Measurements from ENCODE around the gene RBM20.

Gene RBM20

DNA sequence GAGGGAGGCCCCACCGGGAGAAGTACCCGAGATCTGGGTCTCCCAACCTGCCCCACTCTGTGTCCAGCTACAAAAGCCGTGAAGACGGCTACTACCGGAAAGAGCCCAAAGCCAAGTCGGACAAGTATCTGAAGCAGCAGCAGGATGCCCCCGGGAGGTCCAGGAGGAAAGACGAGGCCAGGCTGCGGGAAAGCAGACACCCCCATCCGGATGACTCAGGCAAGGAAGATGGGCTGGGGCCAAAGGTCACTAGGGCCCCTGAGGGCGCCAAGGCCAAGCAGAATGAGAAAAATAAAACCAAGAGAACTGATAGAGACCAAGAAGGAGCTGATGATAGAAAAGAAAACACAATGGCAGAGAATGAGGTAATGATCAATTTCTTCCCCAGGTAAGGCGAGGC is 168.4 kb downstream of the RBM20 start:
- no peak for DNase-seq (ENCODE audit: low spot score)
- TF ChIP-seq, protein P1, sequence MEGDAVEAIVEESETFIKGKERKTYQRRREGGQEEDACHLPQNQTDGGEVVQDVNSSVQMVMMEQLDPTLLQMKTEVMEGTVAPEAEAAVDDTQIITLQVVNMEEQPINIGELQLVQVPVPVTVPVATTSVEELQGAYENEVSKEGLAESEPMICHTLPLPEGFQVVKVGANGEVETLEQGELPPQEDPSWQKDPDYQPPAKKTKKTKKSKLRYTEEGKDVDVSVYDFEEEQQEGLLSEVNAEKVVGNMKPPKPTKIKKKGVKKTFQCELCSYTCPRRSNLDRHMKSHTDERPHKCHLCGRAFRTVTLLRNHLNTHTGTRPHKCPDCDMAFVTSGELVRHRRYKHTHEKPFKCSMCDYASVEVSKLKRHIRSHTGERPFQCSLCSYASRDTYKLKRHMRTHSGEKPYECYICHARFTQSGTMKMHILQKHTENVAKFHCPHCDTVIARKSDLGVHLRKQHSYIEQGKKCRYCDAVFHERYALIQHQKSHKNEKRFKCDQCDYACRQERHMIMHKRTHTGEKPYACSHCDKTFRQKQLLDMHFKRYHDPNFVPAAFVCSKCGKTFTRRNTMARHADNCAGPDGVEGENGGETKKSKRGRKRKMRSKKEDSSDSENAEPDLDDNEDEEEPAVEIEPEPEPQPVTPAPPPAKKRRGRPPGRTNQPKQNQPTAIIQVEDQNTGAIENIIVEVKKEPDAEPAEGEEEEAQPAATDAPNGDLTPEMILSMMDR (IDR thresholded peaks at IDR 0.05): no peak
- no peak overlapping the region for H3K27ac ChIP-seq
- H3K4me3 ChIP-seq: no peak overlapping the region

DNA sequence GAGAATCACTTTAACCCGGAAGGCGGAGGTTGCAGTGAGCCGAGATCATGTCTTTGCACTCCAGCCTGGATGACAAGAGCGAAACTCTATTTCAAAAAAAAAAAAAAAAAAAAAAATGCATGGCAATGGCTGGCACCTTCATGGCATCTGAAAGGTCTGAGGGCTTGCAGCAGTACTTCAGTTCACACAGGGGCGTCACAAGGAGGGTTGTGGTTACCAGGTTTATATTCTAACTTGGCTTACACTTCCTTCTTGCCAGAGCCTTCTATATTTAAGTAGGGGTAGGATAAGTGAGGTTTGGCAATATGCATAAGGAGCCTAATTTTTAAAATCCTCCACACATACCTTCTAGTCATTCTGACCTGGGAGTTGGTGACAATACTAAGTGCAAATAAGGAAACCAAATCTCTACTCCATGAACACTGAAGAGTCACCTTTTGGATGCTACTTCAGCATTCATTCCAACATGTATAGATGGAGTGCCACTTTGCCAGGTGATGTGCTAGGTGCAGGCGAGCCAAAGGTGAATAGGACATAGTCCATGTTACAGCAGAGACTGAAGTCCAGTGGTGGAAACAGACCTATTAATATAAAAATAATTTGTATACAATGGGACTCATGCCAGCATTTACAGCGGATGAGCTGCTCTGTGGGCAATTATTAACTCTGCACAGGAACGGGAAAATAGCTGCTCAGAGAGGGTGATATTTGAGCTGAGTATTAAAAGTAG is 169.8 kb downstream of the RBM20 start:
- Histone ChIP-seq H3K27ac (no peak overlapping the region), H3K4me3 (no peak overlapping the region)
- DNase-seq (ENCODE audit: low spot score): no peak
- TF ChIP-seq, protein P1 (IDR thresholded peaks at IDR 0.05): no peak

DNA sequence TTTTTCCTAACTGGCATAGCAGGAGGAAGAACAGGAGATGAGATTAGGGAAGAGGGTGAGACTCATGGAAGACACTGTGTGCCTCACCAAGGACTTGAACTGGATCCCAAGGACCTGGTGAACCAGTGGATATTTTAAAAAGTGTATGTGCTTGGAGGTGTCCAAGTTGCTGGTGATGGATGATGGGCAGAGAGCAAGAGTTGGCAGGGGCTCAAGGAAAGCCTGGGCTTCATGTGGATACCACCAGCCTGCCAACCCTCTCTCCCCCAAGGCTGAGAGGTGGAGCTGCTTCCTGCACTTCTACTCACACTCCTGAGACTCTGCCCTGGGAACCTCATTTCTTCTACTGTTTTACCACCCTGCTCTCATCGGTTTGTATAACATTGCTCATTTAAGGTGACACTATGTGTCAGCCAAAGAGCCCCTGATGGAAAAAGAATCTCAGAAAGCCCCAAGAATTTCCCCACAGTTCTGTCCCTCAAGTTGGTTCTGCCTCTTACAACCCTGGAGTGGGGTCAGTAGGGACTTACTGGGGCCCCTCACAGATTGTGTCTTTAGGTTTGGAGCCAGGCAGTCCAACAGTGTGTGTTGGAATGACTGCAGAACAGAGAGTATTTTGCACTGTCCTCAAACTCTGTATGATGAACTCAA is 171.3 kb downstream of the RBM20 start:
- Histone ChIP-seq H3K4me3 (no peak overlapping the region), H3K27ac (no peak overlapping the region)
- DNase-seq (ENCODE audit: low spot score): no peak
- TF ChIP-seq, protein P1 (IDR thresholded peaks at IDR 0.05): no peak

DNA sequence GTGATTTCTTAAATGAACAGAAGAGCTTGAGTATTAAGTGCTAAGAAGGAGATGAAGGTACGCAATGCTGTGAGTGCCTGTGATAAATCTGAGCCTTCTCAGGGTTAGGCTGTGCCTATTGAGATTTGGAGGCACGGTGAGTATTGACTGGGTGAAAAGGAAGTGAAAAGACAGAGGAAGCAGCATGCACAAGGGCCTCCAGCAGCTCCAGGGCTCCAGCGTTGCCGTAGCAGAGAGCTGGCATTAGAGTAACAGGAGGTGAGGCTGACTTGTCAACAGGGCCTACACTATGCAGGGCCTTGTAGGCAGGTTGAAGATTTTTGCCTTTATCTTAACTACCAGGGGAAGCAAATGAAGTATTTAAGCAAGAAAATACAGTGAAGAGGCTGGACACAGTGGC is 173.5 kb downstream of the RBM20 start:
- no peak for DNase-seq (ENCODE audit: low spot score)
- TF ChIP-seq, protein P1 (IDR thresholded peaks at IDR 0.05): no peak
- no peak overlapping the region for H3K27ac ChIP-seq
- no peak overlapping the region for H3K4me3 ChIP-seq

DNA sequence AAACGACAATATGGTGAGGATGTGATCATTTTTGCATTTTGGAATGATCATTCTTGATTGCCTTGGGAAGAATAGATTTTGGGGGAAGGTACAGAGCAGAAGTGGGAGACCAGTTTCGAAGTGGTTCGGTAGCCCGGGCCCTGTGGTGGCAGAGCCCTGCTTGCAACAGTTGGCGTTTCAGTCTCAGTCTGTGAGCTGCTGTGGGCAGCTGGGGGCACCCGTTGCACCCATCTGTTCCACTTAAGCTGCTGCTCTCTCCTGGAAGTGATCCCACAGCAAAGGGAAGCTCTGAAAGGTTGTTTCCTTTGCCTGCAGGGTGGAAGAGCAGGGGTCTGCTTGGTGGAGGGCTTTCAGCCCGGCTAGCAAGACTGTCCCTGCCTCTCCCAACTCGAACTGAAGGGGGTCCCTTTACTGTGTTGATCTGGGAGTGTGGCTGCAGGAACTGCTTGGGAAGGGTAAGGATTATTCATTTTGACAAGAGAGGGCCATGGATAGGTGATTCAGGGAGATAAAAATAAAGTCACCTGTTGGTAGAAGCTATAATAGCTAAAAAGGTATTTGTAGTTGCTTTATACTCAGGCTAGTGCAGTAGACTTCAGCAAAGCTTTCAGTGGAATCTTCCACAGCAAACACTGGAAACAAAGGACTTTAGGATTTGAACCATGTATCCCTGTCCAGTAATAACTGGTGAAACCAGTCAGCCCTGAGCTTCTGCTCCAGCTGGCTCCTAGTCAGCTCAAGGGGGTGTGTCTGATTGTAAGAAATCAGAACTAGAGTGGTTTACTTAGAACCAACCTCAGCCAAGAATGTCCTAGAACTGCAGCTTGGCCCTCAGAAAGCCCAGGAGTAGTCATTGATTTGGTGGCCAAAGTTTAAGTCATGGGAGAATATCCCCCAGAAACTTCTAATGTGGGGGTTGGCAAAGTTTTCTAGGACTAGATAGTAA is 174.4 kb downstream of the RBM20 start:
- Histone ChIP-seq H3K27ac (peak overlapping the region; percentile 89 to 92), H3K4me3 (no peak overlapping the region)
- DNase-seq (ENCODE audit: low spot score): no peak
- TF ChIP-seq, protein P1 (IDR thresholded peaks at IDR 0.05): no peak

DNA sequence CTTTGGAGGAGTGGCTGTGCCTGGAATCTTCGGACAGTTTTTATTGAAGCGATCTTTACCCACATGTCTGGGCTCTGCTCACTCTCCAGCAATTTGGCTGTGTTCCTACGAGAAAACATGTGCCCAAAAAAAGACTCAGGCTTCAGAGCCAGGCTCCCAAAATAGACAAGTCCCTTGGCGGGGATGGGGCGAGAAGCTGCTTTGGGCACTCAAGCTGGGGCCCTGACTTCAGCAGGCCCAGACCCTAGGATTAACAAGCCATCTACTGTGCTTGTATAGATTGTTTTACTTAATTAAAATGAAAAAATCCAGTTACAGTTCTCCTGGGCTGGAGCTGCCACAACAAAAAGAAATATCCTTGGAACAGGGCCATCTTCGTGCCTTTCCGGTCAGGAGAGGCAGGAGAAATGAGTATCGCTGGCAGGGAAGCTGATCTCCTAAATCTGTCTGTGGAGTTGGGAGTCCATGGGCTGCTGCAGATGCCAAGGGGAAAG is 176.2 kb downstream of the RBM20 start:
- peak overlapping the region; percentile 31 for H3K4me3 ChIP-seq
- DNase-seq (ENCODE audit: low spot score): peak; percentile 85

More for the DNA sequence above, 176.2 kb downstream of the RBM20 start:
- H3K27ac ChIP-seq: peak overlapping the region; percentile 89 to 92
- TF ChIP-seq, protein P1 (IDR thresholded peaks at IDR 0.05): no peak
